ENCODE results near the gene RNF13. TPM values are rescaled to one million over a fixed set of nuclear protein-coding genes. Genes with fewer than 3 reads are reported as not detected.

The RNF13 gene
- total RNA-seq, 1 donor from 2014 or later, result 26.9 TPM

DNA sequence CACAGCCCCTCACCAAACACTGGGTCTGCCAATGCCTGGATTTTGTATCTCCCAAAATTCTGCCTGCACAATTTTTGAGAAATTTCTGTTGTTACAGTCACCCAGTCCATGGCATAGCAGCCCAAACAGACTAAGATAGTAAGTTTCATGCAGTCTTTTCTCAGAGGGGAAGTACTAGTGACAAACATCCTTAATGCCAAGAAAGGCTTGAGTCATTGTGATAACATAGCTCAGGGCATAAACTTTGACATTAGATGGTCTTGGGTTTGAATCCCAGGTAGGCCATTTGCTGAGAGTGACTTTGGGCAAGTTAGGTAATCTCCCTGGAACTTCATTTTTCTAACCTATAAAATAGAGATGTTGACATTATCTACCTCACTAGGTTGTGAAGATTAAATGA, 193.8 kb downstream of the RNF13 start:
- Mint-ChIP-seq H3K9me3 (peaks cover 8% of the 10 kb centered on the region), H3K27me3 (ENCODE audit: low read depth) (no peaks in the 10 kb centered on the region), H3K4me3 (no peak overlapping the region), H3K27ac (ENCODE audit: unreplicated experiment) (no peak overlapping the region), H3K4me1 (peaks cover 5% of the 10 kb centered on the region), H3K36me3 (ENCODE audit: low read depth) (no peaks in the 10 kb centered on the region)
- TF ChIP-seq, protein P1, sequence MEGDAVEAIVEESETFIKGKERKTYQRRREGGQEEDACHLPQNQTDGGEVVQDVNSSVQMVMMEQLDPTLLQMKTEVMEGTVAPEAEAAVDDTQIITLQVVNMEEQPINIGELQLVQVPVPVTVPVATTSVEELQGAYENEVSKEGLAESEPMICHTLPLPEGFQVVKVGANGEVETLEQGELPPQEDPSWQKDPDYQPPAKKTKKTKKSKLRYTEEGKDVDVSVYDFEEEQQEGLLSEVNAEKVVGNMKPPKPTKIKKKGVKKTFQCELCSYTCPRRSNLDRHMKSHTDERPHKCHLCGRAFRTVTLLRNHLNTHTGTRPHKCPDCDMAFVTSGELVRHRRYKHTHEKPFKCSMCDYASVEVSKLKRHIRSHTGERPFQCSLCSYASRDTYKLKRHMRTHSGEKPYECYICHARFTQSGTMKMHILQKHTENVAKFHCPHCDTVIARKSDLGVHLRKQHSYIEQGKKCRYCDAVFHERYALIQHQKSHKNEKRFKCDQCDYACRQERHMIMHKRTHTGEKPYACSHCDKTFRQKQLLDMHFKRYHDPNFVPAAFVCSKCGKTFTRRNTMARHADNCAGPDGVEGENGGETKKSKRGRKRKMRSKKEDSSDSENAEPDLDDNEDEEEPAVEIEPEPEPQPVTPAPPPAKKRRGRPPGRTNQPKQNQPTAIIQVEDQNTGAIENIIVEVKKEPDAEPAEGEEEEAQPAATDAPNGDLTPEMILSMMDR (conservative IDR thresholded peaks at IDR 0.05), result no peak
- no peak for DNase-seq (ENCODE audit: low read depth, low spot score)

Other genes with a start within 250 kb of the RNF13 start
- gene WWTR1, start 155.2 kb upstream of the RNF13 start, total RNA-seq, result 34.5 and 35.6 TPM in 2 replicates
- gene COMMD2, start 60.7 kb upstream of the RNF13 start, total RNA-seq, result 56.8 and 57.6 TPM in 2 replicates
- gene ANKUB1, start 20.7 kb upstream of the RNF13 start, total RNA-seq, result not detected in 2 replicates
- gene PFN2, start 157.7 kb downstream of the RNF13 start, total RNA-seq, result 277 and 282 TPM in 2 replicates

Measured in neural crest cell (in vitro differentiated cells).